Left lung (tissue), 10 donors: ENCODE results near the gene SLC43A3. TPM values are rescaled to one million over a fixed set of nuclear protein-coding genes. Genes with fewer than 3 reads are reported as not detected.

Source experiments
- ATAC-seq: fragments of 200-7000 bp; cut with Tn5 transposase; one replicate; pipeline ENCODE4 v1.9.1; 2020; ENCODE audit warnings: moderate library complexity
- DNase-seq, 4 donors: peaks; one replicate each; pipeline ENCODE4 v3.0.0-alpha.2; 2013 to 2020
- H3K27ac ChIP-seq, 2 donors: fragments of 200-600 bp; sonication (generic) in 1 of 2; one replicate each; pipeline versions ENCODE4 v1.5.0 to v1.8.0; 2020 to 2021
- H3K27me3 ChIP-seq, 2 donors: fragments of 200-600 bp; sonication (generic) in 1 of 2; one replicate each; pipeline versions ENCODE4 v1.5.0 to v1.8.0; 2020 to 2021
- H3K36me3 ChIP-seq, 2 donors: fragments of 200-600 bp; sonication (generic) in 1 of 2; one replicate each; pipeline versions ENCODE4 v1.5.0 to v1.8.0; 2020 to 2021
- H3K4me1 ChIP-seq, 2 donors: fragments of 200-600 bp; one replicate each; pipeline ENCODE4 v1.8.0; 2021
- H3K4me3 ChIP-seq, 2 donors: fragments of 200-600 bp; sonication (generic) in 1 of 2; one replicate each; pipeline versions ENCODE4 v1.5.0 to v1.8.0; 2020 to 2021; ENCODE audit warnings: mild to moderate bottlenecking in 1 of 2
- H3K9me3 ChIP-seq, 2 donors: fragments of 200-600 bp; sonication (generic) in 1 of 2; one replicate each; pipeline versions ENCODE4 v1.5.0 to v1.8.0; 2020 to 2021
- CTCF ChIP-seq, 2 donors: fragments of 200-600 bp; sonication (generic) in 1 of 2; IDR thresholded peaks; one replicate each; pipeline versions ENCODE4 v1.5.0 to v1.8.0; 2021; ENCODE audit warnings: antibody characterized with exemption in 2 of 2
- intact Hi-C, 2 donors: fragments of 100-400 bp; cut with DNase I; formaldehyde crosslinking; loops; one replicate each; pipeline versions ENCODE4 v1.11.2 to v1.14.2; 2022
- polyA plus RNA-seq, 6 donors: library from polyadenylated mRNA; unstranded; fragments of 120-200 nt; gene quantifications; one replicate each; pipeline ENCODE4 v1.2.1, GENCODE V29; 2013; ENCODE audit not compliant: insufficient read length in 6 of 6
- total RNA-seq, 2 donors: library from RNA; stranded (reverse); fragmentation: NEBNext Ultra II Directional; extraction: Animal tissue kit (Norgen Biotek cat#: 25700); gene quantifications; one replicate each; pipeline ENCODE4 v1.2.1, GENCODE V29; 2021
- donor health status: DM: no; HTN: yes; CAD: no.
- donor health status: DM: no; HTN: no; CAD: no.

SLC43A3 gene
- total and polyA plus RNA-seq, 8 donors: 35.0 to 185 (median 40.8) TPM

- Histone ChIP-seq H3K27ac (no peak overlapping the region), H3K27me3 (no peaks in the 10 kb centered on the region), H3K4me3 (no peak overlapping the region), H3K4me1 (no peaks in the 10 kb centered on the region), H3K9me3 (no peaks in the 10 kb centered on the region), H3K36me3 (no peaks in the 10 kb centered on the region)
- intact Hi-C loops: no loop called here
- TF ChIP-seq CTCF (IDR thresholded peaks at IDR 0.05): no peak
- ATAC-seq (no peak), DNase-seq (peak in 1 of 4 donors; percentile 17)
These were observed 69.1 kb downstream of the SLC43A3 start for GRCh38 chr11:57357856-57358255.

DNA sequence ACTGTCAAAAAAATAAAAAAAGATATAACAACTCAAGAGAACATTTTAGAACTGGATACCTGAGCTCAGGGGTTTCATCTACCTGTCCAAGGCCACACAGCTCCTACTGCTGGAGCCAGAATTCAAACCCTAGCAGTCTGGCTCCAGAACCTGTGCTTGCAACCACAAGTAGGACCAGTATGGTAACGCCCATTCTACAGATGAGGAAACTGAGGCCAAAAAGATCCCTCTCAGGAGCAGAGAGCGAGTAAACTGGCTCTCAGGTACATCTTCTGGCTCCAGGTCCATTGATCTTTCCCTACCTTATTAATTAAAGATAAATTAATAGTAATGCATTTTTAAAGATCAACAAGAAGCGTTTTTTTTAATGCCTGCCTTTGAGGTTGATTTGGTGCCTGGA is 69.6 kb downstream of the SLC43A3 start:
- H3K27me3 ChIP-seq: no peaks in the 10 kb centered on the region
- no peak for TF ChIP-seq CTCF (IDR thresholded peaks at IDR 0.05)
- intact Hi-C loops: no loop called here
- no peaks in the 10 kb centered on the region for H3K36me3 ChIP-seq
- no peak for DNase-seq
- no peaks in the 10 kb centered on the region for H3K9me3 ChIP-seq
- ATAC-seq: no peak
- no peaks in the 10 kb centered on the region for H3K4me1 ChIP-seq
- no peak overlapping the region for H3K4me3 ChIP-seq
- H3K27ac ChIP-seq: no peak overlapping the region

Other genes starting within 250 kb of the SLC43A3 start
- under 1 TPM; 0.05 to 0.12 TPM for gene LRRC55, start 245.2 kb downstream of the SLC43A3 start, total RNA-seq
- 1 to 10 TPM; 2.4 to 3.9 (median 3.1) TPM for gene LRRC55, start 245.2 kb downstream of the SLC43A3 start, polyA plus RNA-seq
- gene APLNR, start 189.9 kb downstream of the SLC43A3 start, total RNA-seq: 10 to 100 TPM; 11.2 to 21.9 TPM
- gene APLNR, start 189.9 kb downstream of the SLC43A3 start, polyA plus RNA-seq: 100 to 1,000 TPM; 131 to 189 (median 159) TPM
- gene TNKS1BP1, start 102.2 kb downstream of the SLC43A3 start, total RNA-seq: 100 to 1,000 TPM; 156 to 203 TPM
- 100 to 1,000 TPM; 119 to 157 (median 130) TPM for gene TNKS1BP1, start 102.2 kb downstream of the SLC43A3 start, polyA plus RNA-seq
- gene SSRP1, start 91.2 kb downstream of the SLC43A3 start, total RNA-seq: 10 to 100 TPM; 57.3 to 86.3 TPM
- gene SSRP1, start 91.2 kb downstream of the SLC43A3 start, polyA plus RNA-seq: 100 to 1,000 TPM; 162 to 208 (median 182) TPM
- not detected for gene P2RX3, start 88.8 kb downstream of the SLC43A3 start, total RNA-seq
- gene P2RX3, start 88.8 kb downstream of the SLC43A3 start, polyA plus RNA-seq: under 1 TPM; 0.17 to 0.58 (median 0.28) TPM
- gene PRG3, start 46.0 kb downstream of the SLC43A3 start, total RNA-seq: not detected
- gene PRG3, start 46.0 kb downstream of the SLC43A3 start, polyA plus RNA-seq: 1 to 10 TPM in 1 of 6 donors, under 1 TPM in 5; 0.43 to 1.0 (median 0.76) TPM
- gene PRG2, start 36.5 kb downstream of the SLC43A3 start, total RNA-seq: under 1 TPM in 1 of 2 donors, not detected in 1; 0.34 TPM
- 1 to 10 TPM in 5 of 6 donors, under 1 TPM in 1; 0.84 to 1.7 (median 1.4) TPM for gene PRG2, start 36.5 kb downstream of the SLC43A3 start, polyA plus RNA-seq
- gene RTN4RL2, start 33.4 kb upstream of the SLC43A3 start, total RNA-seq: 1 to 10 TPM; 2.5 to 4.8 TPM
- gene RTN4RL2, start 33.4 kb upstream of the SLC43A3 start, polyA plus RNA-seq: 1 to 10 TPM in 5 of 6 donors, under 1 TPM in 1; 0.87 to 3.7 (median 2.5) TPM
- 10 to 100 TPM; 11.8 to 25.3 TPM for gene SLC43A1, start 88.6 kb upstream of the SLC43A3 start, total RNA-seq
- gene SLC43A1, start 88.6 kb upstream of the SLC43A3 start, polyA plus RNA-seq: 10 to 100 TPM; 11.7 to 19.6 (median 18.0) TPM
- 10 to 100 TPM; 21.7 to 39.6 TPM for gene TIMM10, start 103.6 kb upstream of the SLC43A3 start, total RNA-seq
- gene TIMM10, start 103.6 kb upstream of the SLC43A3 start, polyA plus RNA-seq: 10 to 100 TPM; 26.5 to 41.0 (median 33.6) TPM
- gene SMTNL1, start 110.5 kb upstream of the SLC43A3 start, total RNA-seq: not detected
- under 1 TPM; 0.13 to 0.80 (median 0.42) TPM for gene SMTNL1, start 110.5 kb upstream of the SLC43A3 start, polyA plus RNA-seq
- 100 to 1,000 TPM in 1 of 2 donors, 10 to 100 TPM in 1; 97.1 to 109 TPM for gene UBE2L6, start 140.6 kb upstream of the SLC43A3 start, total RNA-seq
- gene UBE2L6, start 140.6 kb upstream of the SLC43A3 start, polyA plus RNA-seq: 10 to 100 TPM; 56.1 to 67.0 (median 62.9) TPM
- 100 to 1,000 TPM; 195 to 329 TPM for gene SERPING1, start 170.6 kb upstream of the SLC43A3 start, total RNA-seq
- 100 to 1,000 TPM; 172 to 206 (median 193) TPM for gene SERPING1, start 170.6 kb upstream of the SLC43A3 start, polyA plus RNA-seq
- gene YPEL4, start 222.8 kb upstream of the SLC43A3 start, total RNA-seq: 1 to 10 TPM; 1.2 to 2.3 TPM
- 10 to 100 TPM in 1 of 6 donors, 1 to 10 TPM in 5; 5.9 to 10.1 (median 7.0) TPM for gene YPEL4, start 222.8 kb upstream of the SLC43A3 start, polyA plus RNA-seq
- 10 to 100 TPM; 10.1 to 13.1 TPM for gene CLP1, start 230.6 kb upstream of the SLC43A3 start, total RNA-seq
- 10 to 100 TPM; 11.9 to 14.3 (median 13.3) TPM for gene CLP1, start 230.6 kb upstream of the SLC43A3 start, polyA plus RNA-seq
- gene ZDHHC5, start 241.0 kb upstream of the SLC43A3 start, total RNA-seq: 10 to 100 TPM; 69.9 to 83.6 TPM
- gene ZDHHC5, start 241.0 kb upstream of the SLC43A3 start, polyA plus RNA-seq: 10 to 100 TPM; 37.5 to 48.8 (median 41.0) TPM